HCT116 (cell line): ENCODE data around the gene DAGLA.

Source experiments
- ELF1 ChIP-seq: IDR thresholded peaks from 2 replicates; pipeline ENCODE4 v1.6.1; 2012; ENCODE audit warnings: low read depth, borderline replicate concordance
- TF ChIP-seq, protein P1 (sequence below), 3 experiments: fragments of 200-600 bp in 1 of 3; sonication (generic) in 1 of 3; IDR thresholded peaks in 2 of 3; conservative IDR thresholded peaks in 1 of 3; 2 replicates each; pipeline ENCODE4 v1.5.1; 2012 to 2017; ENCODE audit warnings: low read depth in 2 of 3, low read length in 2 of 3, antibody characterized with exemption in 1 of 3, borderline replicate concordance in 1 of 3, control low read depth in 1 of 3, mild to moderate bottlenecking in 1 of 3, mixed read lengths in 1 of 3, mixed run types in 1 of 3, moderate library complexity in 1 of 3; ENCODE audit not compliant: insufficient read depth in 1 of 3

- TF ChIP-seq ELF1, result no peak
- TF ChIP-seq, protein P1, sequence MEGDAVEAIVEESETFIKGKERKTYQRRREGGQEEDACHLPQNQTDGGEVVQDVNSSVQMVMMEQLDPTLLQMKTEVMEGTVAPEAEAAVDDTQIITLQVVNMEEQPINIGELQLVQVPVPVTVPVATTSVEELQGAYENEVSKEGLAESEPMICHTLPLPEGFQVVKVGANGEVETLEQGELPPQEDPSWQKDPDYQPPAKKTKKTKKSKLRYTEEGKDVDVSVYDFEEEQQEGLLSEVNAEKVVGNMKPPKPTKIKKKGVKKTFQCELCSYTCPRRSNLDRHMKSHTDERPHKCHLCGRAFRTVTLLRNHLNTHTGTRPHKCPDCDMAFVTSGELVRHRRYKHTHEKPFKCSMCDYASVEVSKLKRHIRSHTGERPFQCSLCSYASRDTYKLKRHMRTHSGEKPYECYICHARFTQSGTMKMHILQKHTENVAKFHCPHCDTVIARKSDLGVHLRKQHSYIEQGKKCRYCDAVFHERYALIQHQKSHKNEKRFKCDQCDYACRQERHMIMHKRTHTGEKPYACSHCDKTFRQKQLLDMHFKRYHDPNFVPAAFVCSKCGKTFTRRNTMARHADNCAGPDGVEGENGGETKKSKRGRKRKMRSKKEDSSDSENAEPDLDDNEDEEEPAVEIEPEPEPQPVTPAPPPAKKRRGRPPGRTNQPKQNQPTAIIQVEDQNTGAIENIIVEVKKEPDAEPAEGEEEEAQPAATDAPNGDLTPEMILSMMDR (IDR thresholded peaks at IDR 0.05 in 2 of 3, conservative IDR thresholded peaks at IDR 0.05 in 1 of 3; ENCODE audit: borderline replicate concordance in 1 of 3, insufficient read depth in 1 of 3, low read depth in 2 of 3, low read length in 2 of 3), result no peak
Measured at GRCh38 chr11:61711498-61711897, 31.3 kb downstream of the DAGLA start.
